Neural progenitor cell (in vitro differentiated cells): ENCODE results near the gene TEX2. TPM values are rescaled to one million over a fixed set of nuclear protein-coding genes. Genes with fewer than 3 reads are reported as not detected.

Experiments used
- DNase-seq: peaks from one replicate; pipeline ENCODE4 v3.0.0-alpha.2; 2016; ENCODE audit warnings: low spot score
- H2AFZ ChIP-seq: fragments of 200-600 bp; sonication (generic); replicated peaks from 2 replicates; pipeline ENCODE4 v1.6.1; 2016; ENCODE audit warnings: antibody characterized with exemption
- H3F3A ChIP-seq: fragments of 200-600 bp; sonication (generic); 2 replicates; pipeline ENCODE4 v1.6.1; 2016; ENCODE audit warnings: antibody characterized with exemption, low read depth
- H3K27ac ChIP-seq: fragments of 200-600 bp; sonication (generic); 2 replicates; pipeline ENCODE4 v1.5.1; 2016; ENCODE audit warnings: mild to moderate bottlenecking
- H3K27me3 ChIP-seq: fragments of 200-600 bp; sonication (generic); 2 replicates; pipeline ENCODE4 v1.6.1; 2016; ENCODE audit warnings: mild to moderate bottlenecking, moderate library complexity
- H3K36me3 ChIP-seq: fragments of 200-600 bp; sonication (generic); 2 replicates; pipeline ENCODE4 v1.5.1; 2016
- H3K4me1 ChIP-seq: fragments of 200-600 bp; sonication (generic); 2 replicates; pipeline ENCODE4 v1.6.1; 2016; ENCODE audit warnings: mixed run types
- H3K4me2 ChIP-seq: fragments of 200-600 bp; sonication (generic); 2 replicates; pipeline ENCODE4 v1.6.1; 2016
- H3K4me3 ChIP-seq: fragments of 200-600 bp; sonication (generic); 2 replicates; pipeline ENCODE4 v1.5.1; 2016
- H3K79me2 ChIP-seq: fragments of 200-600 bp; sonication (generic); 2 replicates; pipeline ENCODE4 v1.6.1; 2016; ENCODE audit warnings: low read depth
- H3K9ac ChIP-seq: fragments of 200-600 bp; sonication (generic); 2 replicates; pipeline ENCODE4 v1.6.1; 2016
- H3K9me3 ChIP-seq: fragments of 200-600 bp; sonication (generic); 2 replicates; pipeline ENCODE4 v1.5.1; 2016; ENCODE audit warnings: low read depth
- H4K20me1 ChIP-seq: fragments of 200-600 bp; sonication (generic); 2 replicates; pipeline ENCODE4 v1.6.1; 2016; ENCODE audit warnings: low read depth
- H3K27ac Mint-ChIP-seq: 3 replicates; pipeline ENCODE4 v1.8.0; 2021; ENCODE audit warnings: mixed read lengths
- H3K27me3 Mint-ChIP-seq: 2 replicates; pipeline ENCODE4 v1.8.0; 2022; ENCODE audit warnings: low read depth, mild to moderate bottlenecking, inconsistent platforms, moderate library complexity, mixed read lengths; ENCODE audit not compliant: insufficient read depth
- H3K36me3 Mint-ChIP-seq: 3 replicates; pipeline ENCODE4 v1.8.0; 2021; ENCODE audit warnings: mixed read lengths
- H3K4me1 Mint-ChIP-seq: 3 replicates; pipeline ENCODE4 v1.8.0; 2021; ENCODE audit warnings: mixed read lengths
- H3K4me3 Mint-ChIP-seq: 3 replicates; pipeline ENCODE4 v1.8.0; 2021; ENCODE audit warnings: mild to moderate bottlenecking, moderate library complexity, mixed read lengths
- H3K9me3 Mint-ChIP-seq: 3 replicates; pipeline ENCODE4 v1.8.0; 2020; ENCODE audit warnings: mixed read lengths
- EZH2 ChIP-seq: fragments of 200-600 bp; sonication (generic); IDR thresholded peaks from 2 replicates; pipeline ENCODE4 v1.6.1; 2017; ENCODE audit warnings: antibody characterized with exemption, mild to moderate bottlenecking, moderate library complexity
- EZH2phosphoT487 ChIP-seq: fragments of 200-600 bp; sonication (generic); IDR thresholded peaks from 2 replicates; pipeline ENCODE4 v1.6.1; 2017; ENCODE audit warnings: antibody characterized with exemption
- total RNA-seq: library from RNA; depleted of rRNA; stranded (reverse); fragments of >200 nt; gene quantifications from 2 replicates; pipeline ENCODE4 v1.2.3, GENCODE V29; 2015; ENCODE audit warnings: low replicate concordance
- TF ChIP-seq, protein P1 (sequence below): fragments of 200-600 bp; sonication (generic); IDR thresholded peaks from 2 replicates; pipeline ENCODE4 v1.5.1; 2017; ENCODE audit warnings: antibody characterized with exemption, mild to moderate bottlenecking

TEX2 gene
- total RNA-seq, 1 donor from 2014 or later, result 10.6 TPM

- H3K36me3 Mint-ChIP-seq, result peaks cover 2% of the 10 kb centered on the region
- peaks cover 3% of the 10 kb centered on the region for H3K27me3 Mint-ChIP-seq
- H3K4me3 Mint-ChIP-seq, result no peak overlapping the region
- no peak overlapping the region for H3K9ac ChIP-seq
- H3K4me1 Mint-ChIP-seq, result peaks cover 39% of the 10 kb centered on the region
- H3K4me1 ChIP-seq, result peaks cover 35% of the 10 kb centered on the region
- no peaks in the 10 kb centered on the region for H3K9me3 Mint-ChIP-seq
- no peaks in the 10 kb centered on the region for H3K9me3 ChIP-seq
- H2AFZ ChIP-seq, result no peak overlapping the region
- TF ChIP-seq EZH2phosphoT487, result no peak
- TF ChIP-seq EZH2, result no peak
- no peak overlapping the region for H3K4me2 ChIP-seq
- no peak overlapping the region for H3K27ac ChIP-seq
- no peaks in the 10 kb centered on the region for H4K20me1 ChIP-seq
- H3K4me3 ChIP-seq, result no peak overlapping the region
- no peaks in the 10 kb centered on the region for H3K79me2 ChIP-seq
- H3F3A ChIP-seq, result no peaks in the 10 kb centered on the region
- no peaks in the 10 kb centered on the region for H3K27me3 ChIP-seq
- peak; percentile 37 for DNase-seq
- peak overlapping the region; percentile 68 for H3K27ac Mint-ChIP-seq
- H3K36me3 ChIP-seq, result no peaks in the 10 kb centered on the region
Measured at GRCh38 chr17:64158831-64159590, 104.0 kb downstream of the TEX2 start.

GRCh38 chr17:64158406-64158805 is 104.7 kb downstream of the TEX2 start:
- no peaks in the 10 kb centered on the region for H3F3A ChIP-seq
- TF ChIP-seq EZH2phosphoT487, result no peak
- TF ChIP-seq EZH2, result no peak
- TF ChIP-seq, protein P1, sequence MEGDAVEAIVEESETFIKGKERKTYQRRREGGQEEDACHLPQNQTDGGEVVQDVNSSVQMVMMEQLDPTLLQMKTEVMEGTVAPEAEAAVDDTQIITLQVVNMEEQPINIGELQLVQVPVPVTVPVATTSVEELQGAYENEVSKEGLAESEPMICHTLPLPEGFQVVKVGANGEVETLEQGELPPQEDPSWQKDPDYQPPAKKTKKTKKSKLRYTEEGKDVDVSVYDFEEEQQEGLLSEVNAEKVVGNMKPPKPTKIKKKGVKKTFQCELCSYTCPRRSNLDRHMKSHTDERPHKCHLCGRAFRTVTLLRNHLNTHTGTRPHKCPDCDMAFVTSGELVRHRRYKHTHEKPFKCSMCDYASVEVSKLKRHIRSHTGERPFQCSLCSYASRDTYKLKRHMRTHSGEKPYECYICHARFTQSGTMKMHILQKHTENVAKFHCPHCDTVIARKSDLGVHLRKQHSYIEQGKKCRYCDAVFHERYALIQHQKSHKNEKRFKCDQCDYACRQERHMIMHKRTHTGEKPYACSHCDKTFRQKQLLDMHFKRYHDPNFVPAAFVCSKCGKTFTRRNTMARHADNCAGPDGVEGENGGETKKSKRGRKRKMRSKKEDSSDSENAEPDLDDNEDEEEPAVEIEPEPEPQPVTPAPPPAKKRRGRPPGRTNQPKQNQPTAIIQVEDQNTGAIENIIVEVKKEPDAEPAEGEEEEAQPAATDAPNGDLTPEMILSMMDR, result no peak
- no peaks in the 10 kb centered on the region for H3K36me3 ChIP-seq
- H3K9me3 ChIP-seq, result no peaks in the 10 kb centered on the region
- H4K20me1 ChIP-seq, result no peaks in the 10 kb centered on the region
- DNase-seq, result no peak
- no peak overlapping the region for H2AFZ ChIP-seq
- H3K4me1 ChIP-seq, result peaks cover 35% of the 10 kb centered on the region
- Mint-ChIP-seq H3K4me3 (no peak overlapping the region), H3K4me1 (peaks cover 39% of the 10 kb centered on the region), H3K27ac (no peak overlapping the region), H3K27me3 (no peaks in the 10 kb centered on the region), H3K9me3 (no peaks in the 10 kb centered on the region), H3K36me3 (peaks cover 2% of the 10 kb centered on the region)
- no peak overlapping the region for H3K9ac ChIP-seq
- no peaks in the 10 kb centered on the region for H3K79me2 ChIP-seq
- H3K27ac ChIP-seq, result no peak overlapping the region
- H3K4me3 ChIP-seq, result no peak overlapping the region
- H3K4me2 ChIP-seq, result no peak overlapping the region
- no peaks in the 10 kb centered on the region for H3K27me3 ChIP-seq

- H4K20me1 ChIP-seq, result no peaks in the 10 kb centered on the region
- TF ChIP-seq EZH2phosphoT487 (no peak), EZH2 (no peak)
- TF ChIP-seq, protein P1, result no peak
- H3F3A ChIP-seq, result no peaks in the 10 kb centered on the region
- no peak overlapping the region for H3K27ac ChIP-seq
- H3K9me3 ChIP-seq, result no peaks in the 10 kb centered on the region
- H3K9ac ChIP-seq, result no peak overlapping the region
- Mint-ChIP-seq H3K4me1 (peaks cover 39% of the 10 kb centered on the region), H3K27ac (no peak overlapping the region), H3K9me3 (no peaks in the 10 kb centered on the region), H3K4me3 (no peak overlapping the region), H3K36me3 (peaks cover 3% of the 10 kb centered on the region), H3K27me3 (no peaks in the 10 kb centered on the region)
- peak; percentile 23 for DNase-seq
- peaks cover 35% of the 10 kb centered on the region for H3K4me1 ChIP-seq
- H3K79me2 ChIP-seq, result no peaks in the 10 kb centered on the region
- H3K4me3 ChIP-seq, result no peak overlapping the region
- H3K27me3 ChIP-seq, result no peaks in the 10 kb centered on the region
- H3K36me3 ChIP-seq, result no peaks in the 10 kb centered on the region
- H3K4me2 ChIP-seq, result no peak overlapping the region
- no peak overlapping the region for H2AFZ ChIP-seq
Measured at GRCh38 chr17:64157669-64158180, 105.3 kb downstream of the TEX2 start.

- no peak overlapping the region for H3K27ac ChIP-seq
- DNase-seq, result peak; percentile 21
- no peaks in the 10 kb centered on the region for H3K27me3 ChIP-seq
- no peaks in the 10 kb centered on the region for H3K36me3 ChIP-seq
- no peaks in the 10 kb centered on the region for H3K9me3 Mint-ChIP-seq
- no peak overlapping the region for H3K4me2 ChIP-seq
- H3K4me3 ChIP-seq, result no peak overlapping the region
- TF ChIP-seq, protein P1, result no peak
- TF ChIP-seq EZH2phosphoT487, result no peak
- TF ChIP-seq EZH2, result no peak
- no peaks in the 10 kb centered on the region for H4K20me1 ChIP-seq
- H3K4me1 Mint-ChIP-seq, result peaks cover 39% of the 10 kb centered on the region
- no peaks in the 10 kb centered on the region for H3K27me3 Mint-ChIP-seq
- H3K36me3 Mint-ChIP-seq, result peaks cover 8% of the 10 kb centered on the region
- H3K27ac Mint-ChIP-seq, result no peak overlapping the region
- no peaks in the 10 kb centered on the region for H3K9me3 ChIP-seq
- no peak overlapping the region for H2AFZ ChIP-seq
- no peaks in the 10 kb centered on the region for H3K79me2 ChIP-seq
- peaks cover 35% of the 10 kb centered on the region for H3K4me1 ChIP-seq
- H3K9ac ChIP-seq, result no peak overlapping the region
- H3K4me3 Mint-ChIP-seq, result no peak overlapping the region
- H3F3A ChIP-seq, result no peaks in the 10 kb centered on the region
Measured at GRCh38 chr17:64156670-64157069, 106.4 kb downstream of the TEX2 start.
